Dermis blood vessel endothelial cell (primary cell): Measurements from ENCODE around the gene ZC3H18. TPM values are rescaled to one million over a fixed set of nuclear protein-coding genes. Genes with fewer than 3 reads are reported as not detected.

Experiments used
- DNase-seq: peaks from one replicate; pipeline ENCODE4 v3.0.0; 2010
- total RNA-seq: library from RNA; depleted of rRNA; stranded (reverse); fragments of >200 nt; gene quantifications from 2 replicates; pipeline ENCODE4 v1.2.3, GENCODE V29; 2014

ZC3H18 gene
- total RNA-seq, 1 donor from 2014 or later: 15.3 TPM

GRCh38 chr16:88533381-88533917 lies 36.8 kb upstream of the ZC3H18 start:
- DNase-seq: peak; percentile 30

GRCh38 chr16:88533932-88534637 lies 36.1 kb upstream of the ZC3H18 start:
- DNase-seq: peak; percentile 69

- peak; percentile 65 for DNase-seq
Observed at GRCh38 chr16:88534638-88535190, 35.5 kb upstream of the ZC3H18 start.

GRCh38 chr16:88535191-88535856 lies 34.9 kb upstream of the ZC3H18 start:
- DNase-seq: no peak

- no peak for DNase-seq
Observed at GRCh38 chr16:88535857-88536222, 34.4 kb upstream of the ZC3H18 start.

- no peak for DNase-seq
Observed at GRCh38 chr16:88536510-88536909, 33.7 kb upstream of the ZC3H18 start.

GRCh38 chr16:88536971-88537751 lies 33.0 kb upstream of the ZC3H18 start:
- no peak for DNase-seq

- no peak for DNase-seq
Observed at GRCh38 chr16:88537859-88538258, 32.3 kb upstream of the ZC3H18 start.

GRCh38 chr16:88538366-88539060 lies 31.7 kb upstream of the ZC3H18 start:
- DNase-seq: no peak

- DNase-seq: no peak
Observed at GRCh38 chr16:88539261-88539651, 30.9 kb upstream of the ZC3H18 start.

GRCh38 chr16:88539652-88540345 lies 30.4 kb upstream of the ZC3H18 start:
- DNase-seq: no peak

- no peak for DNase-seq
Observed at GRCh38 chr16:88540346-88540977, 29.7 kb upstream of the ZC3H18 start.

- DNase-seq: no peak
Observed at GRCh38 chr16:88541831-88542616, 28.2 kb upstream of the ZC3H18 start.

GRCh38 chr16:88543230-88543813 lies 26.9 kb upstream of the ZC3H18 start:
- no peak for DNase-seq

GRCh38 chr16:88545781-88546180 lies 24.4 kb upstream of the ZC3H18 start:
- no peak for DNase-seq

GRCh38 chr16:88548131-88548874 lies 21.9 kb upstream of the ZC3H18 start:
- no peak for DNase-seq

GRCh38 chr16:88548985-88549384 lies 21.2 kb upstream of the ZC3H18 start:
- DNase-seq: no peak

- no peak for DNase-seq
Observed at GRCh38 chr16:88549671-88550245, 20.4 kb upstream of the ZC3H18 start.

GRCh38 chr16:88550246-88550661 lies 19.9 kb upstream of the ZC3H18 start:
- no peak for DNase-seq
